HEK293T (cell line): ENCODE results near the gene RAD50.

Experiments
- CTCF ChIA-PET: fragments of 350-600 bp; formaldehyde crosslinking; extraction: SDS; loops from one replicate; lab custom pipeline; 2021; ENCODE audit warnings: antibody characterized with exemption, inconsistent platforms; lab: Yijun Ruan, JAX
- POLR2A ChIA-PET: fragments of 350-600 bp; formaldehyde crosslinking; extraction: SDS; loops from one replicate; lab custom pipeline; 2020; ENCODE audit warnings: antibody characterized with exemption, inconsistent platforms; lab: Yijun Ruan, JAX
- DNase-seq: peaks from one replicate; pipeline ENCODE4 v3.0.0; 2012; ENCODE audit warnings: mixed read lengths; ENCODE audit errors: extremely low spot score
- ARNT ChIP-seq: fragments of 450-650 bp; IDR thresholded peaks from 2 replicates; pipeline ENCODE4 v1.6.1; 2017; ENCODE audit warnings: mild to moderate bottlenecking
- BHLHE40 ChIP-seq: fragments of 450-650 bp; IDR thresholded peaks from 2 replicates; pipeline ENCODE4 v1.6.1; 2016; ENCODE audit warnings: mild to moderate bottlenecking, moderate library complexity, borderline replicate concordance
- CTBP1 ChIP-seq: fragments of 450-650 bp; IDR thresholded peaks from 2 replicates; pipeline ENCODE4 v1.6.1; 2016; ENCODE audit warnings: borderline replicate concordance
- ELF4 ChIP-seq: fragments of 450-650 bp; IDR thresholded peaks from 2 replicates; pipeline ENCODE4 v1.6.1; 2017; ENCODE audit warnings: antibody characterized with exemption
- FOXA1 ChIP-seq: fragments of 450-650 bp; IDR thresholded peaks from 2 replicates; pipeline ENCODE4 v1.6.1; 2016; ENCODE audit warnings: mild to moderate bottlenecking
- FOXK2 ChIP-seq: fragments of 450-650 bp; IDR thresholded peaks from 2 replicates; pipeline ENCODE4 v1.6.1; 2016; ENCODE audit warnings: mild to moderate bottlenecking
- FOXM1 ChIP-seq: fragments of 450-650 bp; IDR thresholded peaks from 2 replicates; pipeline ENCODE4 v1.6.1; 2017; ENCODE audit warnings: mild to moderate bottlenecking, borderline replicate concordance
- HDGF ChIP-seq: fragments of 450-650 bp; IDR thresholded peaks from 2 replicates; pipeline ENCODE4 v1.6.1; 2017; ENCODE audit warnings: antibody characterized with exemption, borderline replicate concordance
- L3MBTL2 ChIP-seq: fragments of 450-650 bp; conservative IDR thresholded peaks from 2 replicates; pipeline ENCODE4 v1.6.1; 2016; ENCODE audit warnings: mild to moderate bottlenecking
- LEF1 ChIP-seq: fragments of 450-650 bp; IDR thresholded peaks from 2 replicates; pipeline ENCODE4 v1.6.1; 2017; ENCODE audit warnings: mild to moderate bottlenecking, borderline replicate concordance
- NFRKB ChIP-seq: fragments of 450-650 bp; IDR thresholded peaks from 2 replicates; pipeline ENCODE4 v1.6.1; 2016; ENCODE audit warnings: mild to moderate bottlenecking, moderate library complexity
- PKNOX1 ChIP-seq: fragments of 450-650 bp; IDR thresholded peaks from 2 replicates; pipeline ENCODE4 v1.6.1; 2016
- SP1 ChIP-seq: fragments of 450-650 bp; IDR thresholded peaks from 2 replicates; pipeline ENCODE4 v1.6.1; 2017
- SUZ12 ChIP-seq: fragments of 450-650 bp; IDR thresholded peaks from 2 replicates; pipeline ENCODE4 v1.6.1; 2016; ENCODE audit warnings: mild to moderate bottlenecking
- TARDBP ChIP-seq: fragments of 450-650 bp; IDR thresholded peaks from 2 replicates; pipeline ENCODE4 v1.6.1; 2016
- ZNF384 ChIP-seq: fragments of 450-650 bp; IDR thresholded peaks from 2 replicates; pipeline ENCODE4 v1.6.1; 2016

RAD50 gene

GRCh38 chr5:132651838-132652469 is 95.2 kb downstream of the RAD50 start:
- TF ChIP-seq LEF1 (no peak), HDGF (no peak), FOXA1 (no peak), ZNF384 (no peak), TARDBP (no peak), BHLHE40 (no peak), SUZ12 (no peak), NFRKB (no peak), PKNOX1 (no peak), ARNT (no peak), ELF4 (no peak), CTBP1 (no peak), SP1 (no peak), FOXM1 (no peak), L3MBTL2 (no peak), FOXK2 (no peak)
- POLR2A ChIA-PET: no interaction called here
- CTCF ChIA-PET: no interaction called here
- DNase-seq: no peak

GRCh38 chr5:132653716-132654115 is 96.9 kb downstream of the RAD50 start:
- TF ChIP-seq ELF4 (no peak), ZNF384 (no peak), BHLHE40 (no peak), SUZ12 (no peak), HDGF (no peak), L3MBTL2 (no peak), CTBP1 (no peak), SP1 (no peak), TARDBP (no peak), FOXM1 (no peak), NFRKB (no peak), ARNT (no peak), FOXA1 (no peak)
- no peak for DNase-seq
- ChIA-PET CTCF (no interaction called here), POLR2A (no interaction called here)

DNA sequence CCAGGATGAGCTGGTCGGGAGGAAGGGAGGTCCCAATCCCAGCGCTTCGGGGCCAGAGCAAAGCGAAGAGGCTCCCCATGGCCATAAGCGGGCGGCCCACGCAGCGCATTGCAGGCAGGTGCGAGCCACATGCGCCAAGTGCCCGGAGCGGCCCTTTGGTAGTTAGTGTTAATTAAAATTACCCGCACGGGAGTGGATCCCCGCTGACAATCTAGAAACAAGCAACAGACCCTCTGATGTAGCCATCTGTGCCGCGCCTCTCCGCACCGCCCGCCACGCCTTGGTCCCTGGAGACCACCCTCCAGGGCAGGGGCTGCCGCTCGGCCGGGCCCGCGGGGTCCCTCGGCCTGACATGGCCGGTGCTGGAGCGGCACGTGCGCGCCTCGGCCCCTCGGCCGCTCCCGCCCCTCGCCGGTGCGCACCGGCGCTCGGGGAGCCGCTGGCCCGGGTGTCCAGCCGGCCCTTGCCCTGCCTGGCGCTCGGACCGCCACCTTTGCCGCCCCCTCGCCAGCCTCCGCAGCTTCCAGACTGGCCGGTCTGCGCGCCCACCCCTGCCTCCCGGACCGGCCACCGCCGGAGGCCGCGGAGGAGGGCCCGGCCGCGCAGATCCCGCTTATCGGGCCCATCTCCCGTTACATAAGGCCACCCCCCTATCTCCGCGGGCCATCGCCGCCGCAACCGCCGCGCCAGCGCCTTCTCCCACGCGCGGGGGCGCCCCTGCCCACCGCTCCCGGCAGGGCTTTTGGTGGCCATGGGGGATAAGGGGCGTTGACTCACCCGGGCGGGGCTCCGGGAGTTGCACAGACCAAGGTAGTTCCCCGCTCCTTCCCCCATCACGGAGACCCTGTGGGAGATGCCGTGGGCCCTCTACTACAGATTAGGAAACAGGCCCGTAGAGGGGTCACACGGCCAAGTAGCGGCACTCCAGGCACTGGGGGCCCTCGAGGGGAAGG is 99.3 kb downstream of the RAD50 start:
- DNase-seq: no peak
- POLR2A ChIA-PET: no interaction called here
- CTCF ChIA-PET: no interaction called here
- no peak for TF ChIP-seq FOXA1

GRCh38 chr5:132656774-132657355 is 100.1 kb downstream of the RAD50 start:
- DNase-seq: no peak
- ChIA-PET POLR2A (no interaction called here), CTCF (no interaction called here)
- TF ChIP-seq ELF4: no peak
- no peak for TF ChIP-seq PKNOX1
- TF ChIP-seq BHLHE40: no peak
- no peak for TF ChIP-seq FOXK2
- no peak for TF ChIP-seq SUZ12
- TF ChIP-seq ARNT: no peak
- no peak for TF ChIP-seq FOXM1
- no peak for TF ChIP-seq FOXA1
- TF ChIP-seq HDGF: no peak
- no peak for TF ChIP-seq LEF1
- no peak for TF ChIP-seq SP1

DNA sequence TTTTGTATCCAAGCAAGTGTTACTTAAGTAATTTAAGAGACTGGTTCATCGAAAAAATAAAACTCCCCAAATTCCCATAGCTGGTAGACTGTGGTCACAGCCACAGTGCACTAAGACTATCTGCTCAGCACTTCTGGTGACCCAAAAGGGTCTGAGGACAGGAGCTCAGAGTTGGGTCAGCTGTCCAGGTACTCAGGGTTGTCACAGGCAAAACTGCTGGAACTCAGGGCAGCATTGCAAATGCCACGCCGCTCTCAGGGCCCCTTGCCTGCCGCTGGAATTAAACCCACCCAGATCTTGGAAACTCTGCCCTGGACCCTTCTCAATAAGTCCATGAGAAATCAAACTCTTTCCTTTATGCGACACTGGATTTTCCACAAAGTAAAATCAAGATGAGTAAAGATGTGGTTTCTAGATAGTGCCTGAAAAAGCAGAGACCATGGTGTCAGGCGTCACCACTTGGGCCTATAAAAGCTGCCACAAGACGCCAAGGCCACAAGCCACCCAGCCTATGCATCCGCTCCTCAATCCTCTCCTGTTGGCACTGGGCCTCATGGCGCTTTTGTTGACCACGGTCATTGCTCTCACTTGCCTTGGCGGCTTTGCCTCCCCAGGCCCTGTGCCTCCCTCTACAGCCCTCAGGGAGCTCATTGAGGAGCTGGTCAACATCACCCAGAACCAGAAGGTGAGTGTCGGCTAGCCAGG is 101.1 kb downstream of the RAD50 start, which contains the start of gene IL13:
Gene IL13, plus strand, starts transcription at position 498 of the 705 bp plus-strand sequence. Its CDS starts 14 bp downstream, at position 512.
- ChIA-PET POLR2A (no interaction called here), CTCF (no interaction called here)
- TF ChIP-seq ZNF384: no peak
- TF ChIP-seq SP1: no peak
- no peak for DNase-seq

- no peak for DNase-seq
- ChIA-PET CTCF (no interaction called here), POLR2A (no interaction called here)
- no peak for TF ChIP-seq CTBP1
- no peak for TF ChIP-seq BHLHE40
- TF ChIP-seq FOXK2: no peak
- TF ChIP-seq ARNT: no peak
- no peak for TF ChIP-seq NFRKB
- TF ChIP-seq SP1: no peak
- TF ChIP-seq TARDBP: no peak
- no peak for TF ChIP-seq PKNOX1
- no peak for TF ChIP-seq HDGF
- no peak for TF ChIP-seq SUZ12
- TF ChIP-seq ZNF384: no peak
- no peak for TF ChIP-seq LEF1
- TF ChIP-seq L3MBTL2: no peak
Observed at GRCh38 chr5:132658381-132659302, 101.9 kb downstream of the RAD50 start.
